Heart right ventricle (tissue), 16 donors: ENCODE data around the gene YIPF3. TPM values are rescaled to one million over a fixed set of nuclear protein-coding genes. Genes with fewer than 3 reads are reported as not detected.
"Not testable (repeated sequence)": the region's sequence is repeated elsewhere in the genome, so short reads cannot be mapped to it uniquely, and the experiment has no call there.

Experiments used
- ATAC-seq, 8 donors: fragments of 200-7000 bp; cut with Tn5 transposase; one replicate each; pipeline ENCODE4 v1.9.1; 2020; ENCODE audit warnings: mild to moderate bottlenecking in 8 of 8, moderate library complexity in 8 of 8, moderate number of reproducible peaks in 1 of 8
- DNase-seq, 2 donors: peaks; one replicate each; pipeline ENCODE4 v3.0.0-alpha.2; 2020
- H3K27ac ChIP-seq, 10 donors: fragments of 200-600 bp; sonication (generic) in 2 of 10; one replicate each; pipeline versions ENCODE4 v1.5.0 to v1.8.0; 2020 to 2022; ENCODE audit warnings: mild to moderate bottlenecking in 3 of 10
- H3K27me3 ChIP-seq, 7 donors: fragments of 200-600 bp; one replicate each; pipeline ENCODE4 v1.8.0; 2021 to 2022; ENCODE audit warnings: mild to moderate bottlenecking in 2 of 7
- H3K36me3 ChIP-seq, 9 donors: fragments of 200-600 bp; sonication (generic) in 1 of 9; one replicate each; pipeline versions ENCODE4 v1.5.0 to v1.8.0; 2020 to 2022; ENCODE audit warnings: mild to moderate bottlenecking in 2 of 9
- H3K4me1 ChIP-seq, 9 donors: fragments of 200-600 bp; sonication (generic) in 1 of 9; one replicate each; pipeline versions ENCODE4 v1.5.0 to v1.8.0; 2020 to 2022; ENCODE audit warnings: mild to moderate bottlenecking in 4 of 9
- H3K4me3 ChIP-seq, 10 donors: fragments of 200-600 bp; sonication (generic) in 2 of 10; one replicate each; pipeline versions ENCODE4 v1.5.0 to v1.8.0; 2020 to 2022; ENCODE audit warnings: mild to moderate bottlenecking in 7 of 10, moderate library complexity in 2 of 10
- H3K9me3 ChIP-seq, 11 donors: fragments of 200-600 bp in 10 of 11; sonication (generic) in 2 of 11; one replicate each; pipeline versions ENCODE4 v1.5.0 to v1.8.0; 2013 to 2022; ENCODE audit warnings: mild to moderate bottlenecking in 2 of 11, control low read depth in 1 of 11, moderate library complexity in 1 of 11
- WGBS, 2 donors: extraction: QIAGEN DNeasy Blood & Tissue Kit; methylation state at CpG; one replicate each; pipeline ENCODE4 v1.1.7; 2013; ENCODE audit warnings: inconsistent platforms in 1 of 2; 5-methylcytosine and 5-hydroxymethylcytosine counted together
- intact Hi-C, 10 donors: fragments of 100-400 bp; cut with DNase I; formaldehyde crosslinking; loops; one replicate each; pipeline versions ENCODE4 v1.11.1 to v1.14.2; 2022
- polyA plus RNA-seq, 2 donors: library from polyadenylated mRNA; stranded (reverse); fragments of 200-250 nt; gene quantifications; one replicate each; pipeline ENCODE4 v1.2.3, GENCODE V29; 2013
- total RNA-seq, 10 donors: library from RNA; stranded (reverse); fragmentation: NEBNext Ultra II Directional in 3 of 10; extraction: Animal tissue kit (Norgen Biotek cat#: 25700) in 3 of 10; gene quantifications; one replicate each; pipeline versions ENCODE4 v1.2.1 to v1.2.4, GENCODE V29; 2021 to 2023
- TF ChIP-seq, protein P1 (sequence below), 9 donors: fragments of 200-600 bp; sonication (generic) in 2 of 9; IDR thresholded peaks; one replicate each; pipeline versions ENCODE4 v1.5.0 to v1.8.0; 2021 to 2022; ENCODE audit warnings: antibody characterized with exemption in 9 of 9, mild to moderate bottlenecking in 5 of 9, moderate library complexity in 1 of 9
- donor health status: Arrhythmogenic right ventricular cardiomyopathy.
- donor health status: ischemic (EF 13 %, LVEDD 7.1; RV severe dilation, severe dysfunction).
- donor health status: healthy with polysubstance abuse.
- donor health status: DM: no; HTN: yes; CAD: no.
- donor health status: DM: no; HTN: no; CAD: no.
- donor health status: ischemic (EF 25% LVEDD 6.9; RV normal size, moderate dysfunction).
- donor health status: ischemic (EF 25% LVEDD 5.7; RV mildly dilated, moderate dysfunction).
- donor health status: healthy.
- donor health status: DM: yes; HTN: yes; CAD: no.
- donor health status: Ischemic cardiomyopathy.
- donor health status: ischemic (EF 35%, LVEDD 5.7; RV mildly dilated, moderate dysfunction).
- donor health status: nonischemic (EF 11% LVEDD 7.7; RV severe dilation, severe dysfunction).
- donor health status: DM: yes; HTN: yes; CAD: no.
- donor health status: PGD.
- donor health status: ischemic (EF 29% LVEDD 5.4; RV normal size, mild dysfunction).
- donor health status: nonischemic (EF 23%, LVEDD 6.1; RV moderate dilation, normal function).

Gene YIPF3
- total and polyA plus RNA-seq, 12 donors, result 50.3 to 115 (median 69.0) TPM

DNA sequence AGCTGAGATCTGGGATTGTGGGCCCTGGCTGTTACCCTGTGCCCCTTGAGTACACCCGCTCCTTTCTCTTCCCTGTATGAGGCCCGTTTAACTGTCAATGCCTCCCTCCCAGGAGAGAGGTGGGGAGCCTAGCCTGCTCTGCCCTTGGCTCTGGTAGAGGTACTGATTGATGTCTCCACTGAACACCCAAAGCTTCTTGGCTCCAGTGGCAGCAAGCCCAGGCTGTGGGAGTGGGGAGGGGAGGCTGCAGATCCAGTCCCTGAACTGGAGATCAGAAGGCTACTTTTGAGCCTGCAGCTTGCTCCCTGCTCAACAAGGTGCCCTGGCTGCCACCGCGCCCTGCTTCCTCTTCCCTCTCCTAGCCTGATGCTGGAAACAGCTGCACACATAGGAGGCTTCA, 14.1 kb downstream of the YIPF3 start:
- no peak overlapping the region for H3K4me3 ChIP-seq
- H3K27me3 ChIP-seq, result peaks cover 0 to 7% (median 0%) of the 10 kb centered on the region in 7 donors
- H3K9me3 ChIP-seq, result no peaks in the 10 kb centered on the region
- intact Hi-C loops, result loop anchor here in 5 of 10 donors (5.0 to 10.0 kb wide), 5 partner anchors 108 to 318 kb away; partner anchors contain the start of genes CUL9 (in 1 of the 5) and ZNF318 (in 1 of the 5)
- TF ChIP-seq, protein P1, sequence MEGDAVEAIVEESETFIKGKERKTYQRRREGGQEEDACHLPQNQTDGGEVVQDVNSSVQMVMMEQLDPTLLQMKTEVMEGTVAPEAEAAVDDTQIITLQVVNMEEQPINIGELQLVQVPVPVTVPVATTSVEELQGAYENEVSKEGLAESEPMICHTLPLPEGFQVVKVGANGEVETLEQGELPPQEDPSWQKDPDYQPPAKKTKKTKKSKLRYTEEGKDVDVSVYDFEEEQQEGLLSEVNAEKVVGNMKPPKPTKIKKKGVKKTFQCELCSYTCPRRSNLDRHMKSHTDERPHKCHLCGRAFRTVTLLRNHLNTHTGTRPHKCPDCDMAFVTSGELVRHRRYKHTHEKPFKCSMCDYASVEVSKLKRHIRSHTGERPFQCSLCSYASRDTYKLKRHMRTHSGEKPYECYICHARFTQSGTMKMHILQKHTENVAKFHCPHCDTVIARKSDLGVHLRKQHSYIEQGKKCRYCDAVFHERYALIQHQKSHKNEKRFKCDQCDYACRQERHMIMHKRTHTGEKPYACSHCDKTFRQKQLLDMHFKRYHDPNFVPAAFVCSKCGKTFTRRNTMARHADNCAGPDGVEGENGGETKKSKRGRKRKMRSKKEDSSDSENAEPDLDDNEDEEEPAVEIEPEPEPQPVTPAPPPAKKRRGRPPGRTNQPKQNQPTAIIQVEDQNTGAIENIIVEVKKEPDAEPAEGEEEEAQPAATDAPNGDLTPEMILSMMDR (IDR thresholded peaks at IDR 0.05), result no peak
- peaks cover 7 to 64% (median 33%) of the 10 kb centered on the region in 9 donors for H3K4me1 ChIP-seq
- peak overlapping the region in 5 of 10 donors; percentile 6 to 53 (median 40) for H3K27ac ChIP-seq
- peak in 1 of 2 donors; percentile 56 for DNase-seq
- ATAC-seq, result peak in 6 of 8 donors; percentile 10 to 57 (median 34)
- WGBS, 2 donors, result 53 to 76% methylated on average over 4 of the region's 4 CpGs
- H3K36me3 ChIP-seq, result peaks cover 0 to 81% (median 40%) of the 10 kb centered on the region in 9 donors

DNA sequence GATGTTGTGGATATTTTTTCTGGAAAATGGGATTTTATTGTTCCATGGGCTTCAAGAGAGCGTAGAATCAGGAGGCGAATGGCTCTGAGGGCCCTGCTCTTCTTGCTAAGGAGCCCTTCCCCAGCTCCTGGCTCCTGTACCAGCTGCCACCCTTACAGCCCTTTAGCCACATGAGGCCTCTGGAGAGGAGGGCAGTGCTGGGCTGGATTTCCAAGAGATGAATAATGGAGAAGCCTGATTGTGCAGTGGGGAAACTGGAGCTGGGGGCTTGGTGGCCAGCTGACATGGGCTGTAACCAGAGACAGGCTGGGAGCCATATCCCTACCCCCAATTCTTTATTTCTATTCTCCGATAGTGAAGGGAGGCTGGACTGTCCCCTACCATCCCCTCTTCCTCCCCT, 15.8 kb downstream of the YIPF3 start:
- no peaks in the 10 kb centered on the region for H3K9me3 ChIP-seq
- H3K27me3 ChIP-seq, result no peaks in the 10 kb centered on the region
- H3K4me3 ChIP-seq, result no peak overlapping the region
- peaks cover 10 to 67% (median 28%) of the 10 kb centered on the region in 9 donors for H3K4me1 ChIP-seq
- TF ChIP-seq, protein P1 (IDR thresholded peaks at IDR 0.05), result no peak
- intact Hi-C loops, result loop anchor here in 5 of 10 donors (5.0 to 10.0 kb wide), 5 partner anchors 106 to 316 kb away; partner anchors contain the start of genes CUL9 (in 1 of the 5) and ZNF318 (in 1 of the 5)
- H3K27ac ChIP-seq, result peak overlapping the region in 8 of 10 donors; percentile 6 to 80 (median 62)
- WGBS, 2 donors, result 92 to 97% methylated on average over 3 of the region's 3 CpGs
- ATAC-seq, result no peak
- no peak for DNase-seq
- peaks cover 0 to 82% (median 39%) of the 10 kb centered on the region in 9 donors for H3K36me3 ChIP-seq

DNA sequence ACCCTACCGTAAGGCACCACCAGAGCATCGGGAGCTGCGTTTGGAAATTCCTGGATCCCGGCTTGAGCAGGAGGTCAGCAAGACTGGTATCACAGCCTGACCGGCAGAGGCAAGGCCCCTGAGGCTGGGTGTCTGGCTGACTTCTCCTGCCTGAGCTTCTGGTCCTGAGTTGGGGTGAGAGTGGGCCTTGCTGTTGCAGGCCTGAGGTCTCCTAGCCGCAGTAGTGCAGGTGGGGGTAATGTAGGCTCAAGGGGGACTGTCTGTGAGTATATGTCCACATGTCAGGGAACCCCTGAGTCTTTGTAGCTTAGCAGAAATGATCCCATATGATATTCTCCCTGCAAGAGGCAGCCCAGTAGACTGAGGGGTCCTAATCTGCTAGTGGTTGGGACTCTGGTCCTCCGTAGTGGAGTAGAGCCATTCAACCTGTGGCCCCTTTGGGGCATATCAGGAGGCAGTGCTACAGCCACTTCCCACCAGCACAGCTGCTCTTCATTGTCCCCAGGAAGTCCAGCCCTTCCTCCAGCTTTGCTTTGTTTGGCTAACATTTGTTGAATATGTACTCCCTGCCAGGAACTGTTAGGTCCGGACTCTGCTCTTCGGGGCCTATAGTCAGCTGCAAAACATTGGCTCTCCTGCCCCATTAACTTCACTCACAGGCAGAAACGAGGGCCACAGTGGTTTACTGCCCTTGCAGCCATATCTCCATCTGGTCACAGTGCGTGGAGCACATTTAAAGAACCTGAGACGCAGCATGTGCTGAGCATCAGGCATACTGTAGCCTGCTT, 17.5 kb downstream of the YIPF3 start:
- Histone ChIP-seq H3K4me3 (no peak overlapping the region), H3K27me3 (no peaks in the 10 kb centered on the region), H3K27ac (peak overlapping the region; percentile 14 to 80 (median 58)), H3K4me1 (peaks cover 10 to 84% (median 41%) of the 10 kb centered on the region in 9 donors), H3K36me3 (peaks cover 0 to 65% (median 31%) of the 10 kb centered on the region in 9 donors), H3K9me3 (no peaks in the 10 kb centered on the region)
- peak in 1 of 2 donors; percentile 66 for DNase-seq
- peak in 7 of 8 donors; percentile 48 to 73 (median 63) for ATAC-seq
- TF ChIP-seq, protein P1 (IDR thresholded peaks at IDR 0.05), result no peak
- WGBS, 2 donors, result 68 to 75% methylated on average over 12 of the region's 12 CpGs
- intact Hi-C loops, result loop anchor here in 4 of 10 donors (5.0 to 10.0 kb wide), 4 partner anchors 42 to 134 kb away; partner anchors contain the start of genes DLK2 (in 2 of the 4) and ZNF318 (in 2 of the 4)

DNA sequence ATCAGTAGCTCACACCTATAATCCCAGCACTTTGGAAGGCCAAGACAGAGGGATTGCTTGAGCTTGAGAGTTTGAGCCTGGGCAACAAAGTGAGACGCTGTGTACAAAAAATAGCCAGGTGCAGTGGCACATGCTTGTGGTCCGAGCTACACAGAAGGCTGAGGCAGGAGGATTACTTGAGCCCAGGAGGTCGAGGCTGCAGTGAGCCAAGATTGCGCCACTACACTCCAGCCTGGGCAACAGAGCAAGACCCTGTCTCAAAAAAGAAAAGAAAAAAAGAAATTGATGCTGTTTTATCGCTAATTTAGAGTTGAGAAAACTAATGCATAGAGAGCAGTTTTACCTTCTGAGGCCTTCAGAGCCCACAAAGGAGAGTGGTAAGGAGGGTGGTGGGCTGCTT, 18.4 kb downstream of the YIPF3 start:
- not testable (repeated sequence) for DNase-seq, H3K9me3 ChIP-seq, ATAC-seq, H3K4me3 ChIP-seq, H3K27me3 ChIP-seq
- Histone ChIP-seq H3K36me3 (peaks cover 0 to 55% (median 28%) of the 10 kb centered on the region in 9 donors), H3K27ac (peak overlapping the region in 6 of 10 donors; percentile 48 to 80 (median 64)), H3K4me1 (peaks cover 10 to 86% (median 47%) of the 10 kb centered on the region in 9 donors)
- WGBS, 2 donors, result 94 to 97% methylated on average over 5 of the region's 5 CpGs
- intact Hi-C loops, result loop anchor here in 4 of 10 donors (5.0 to 10.0 kb wide), 4 partner anchors 41 to 133 kb away; partner anchors contain the start of genes DLK2 (in 2 of the 4) and ZNF318 (in 2 of the 4)
